Islet of Langerhans (tissue), 1 donor: ENCODE results near the gene IRS2.

Experiments
- FAIRE-seq: peaks from one replicate; lab custom pipeline; 2011; peaks lifted over from hg19 to GRCh38; lab: Jason Lieb, UNC

IRS2 gene

GRCh38 chr13:109780845-109781383, 5.5 kb downstream of the IRS2 start:
- no peak for FAIRE-seq

GRCh38 chr13:109779876-109780510, 6.4 kb downstream of the IRS2 start:
- FAIRE-seq = peak; percentile 38

- FAIRE-seq = no peak
These were observed 7.3 kb downstream of the IRS2 start for GRCh38 chr13:109779074-109779473.

- FAIRE-seq = no peak
These were observed 8.3 kb downstream of the IRS2 start for GRCh38 chr13:109778102-109778542.

GRCh38 chr13:109776575-109776974, 9.8 kb downstream of the IRS2 start:
- FAIRE-seq = peak; percentile 13

- no peak for FAIRE-seq
These were observed 12.6 kb downstream of the IRS2 start for GRCh38 chr13:109773786-109774185.

- no peak for FAIRE-seq
These were observed 13.1 kb downstream of the IRS2 start for GRCh38 chr13:109773276-109773675.

GRCh38 chr13:109771926-109772325, 14.5 kb downstream of the IRS2 start:
- FAIRE-seq = no peak

GRCh38 chr13:109770436-109770835, 15.9 kb downstream of the IRS2 start:
- FAIRE-seq = no peak

- no peak for FAIRE-seq
These were observed 16.5 kb downstream of the IRS2 start for GRCh38 chr13:109769921-109770320.

GRCh38 chr13:109769275-109769674, 17.1 kb downstream of the IRS2 start:
- FAIRE-seq = no peak

GRCh38 chr13:109768616-109769015, 17.8 kb downstream of the IRS2 start:
- no peak for FAIRE-seq

- no peak for FAIRE-seq
These were observed 18.2 kb downstream of the IRS2 start for GRCh38 chr13:109768176-109768575.

GRCh38 chr13:109767023-109767422, 19.4 kb downstream of the IRS2 start:
- FAIRE-seq = no peak

- FAIRE-seq = no peak
These were observed 21.7 kb downstream of the IRS2 start for GRCh38 chr13:109764470-109765291.

- FAIRE-seq = no peak
These were observed 22.3 kb downstream of the IRS2 start for GRCh38 chr13:109764045-109764444.

GRCh38 chr13:109762791-109763190, 23.6 kb downstream of the IRS2 start:
- no peak for FAIRE-seq

GRCh38 chr13:109761695-109762094, 24.7 kb downstream of the IRS2 start:
- FAIRE-seq = no peak

GRCh38 chr13:109760951-109761350, 25.4 kb downstream of the IRS2 start:
- FAIRE-seq = no peak

GRCh38 chr13:109760402-109760801, 26.0 kb downstream of the IRS2 start:
- no peak for FAIRE-seq

- no peak for FAIRE-seq
These were observed 26.8 kb downstream of the IRS2 start for GRCh38 chr13:109759609-109760008.

GRCh38 chr13:109758937-109759480, 27.4 kb downstream of the IRS2 start:
- FAIRE-seq = no peak

GRCh38 chr13:109756778-109757177, 29.6 kb downstream of the IRS2 start:
- FAIRE-seq = no peak
